ENCODE results near the gene DROSHA. TPM values are rescaled to one million over a fixed set of nuclear protein-coding genes. Genes with fewer than 3 reads are reported as not detected.

Gene DROSHA
- polyA plus RNA-seq, 3 donors: 2.2 to 12.6 (median 7.6) TPM

- H3K9me3 Mint-ChIP-seq: peaks cover 0 to 3% (median 0%) of the 10 kb centered on the region in 7 donors
- Histone ChIP-seq H3K4me2 (replicated peaks; ENCODE audit: extremely low read depth, low read length, poor library complexity, severe bottlenecking) (no peak overlapping the region), H4K20me1 (ENCODE audit: insufficient read depth, low read length) (no peaks in the 10 kb centered on the region), H3K27ac (ENCODE audit: low read depth in 1 of 2, low read length in 2 of 2) (no peak overlapping the region), H3K27me3 (ENCODE audit: control insufficient read depth in 2 of 2, insufficient read depth in 2 of 2, low read length in 2 of 2) (no peaks in the 10 kb centered on the region), H3K36me3 (replicated peaks in 1 of 2; ENCODE audit: control insufficient read depth in 1 of 2, insufficient read depth in 2 of 2, low read length in 2 of 2) (peaks cover 54 to 71% of the 10 kb centered on the region in 2 donors), H3K79me2 (ENCODE audit: insufficient read depth, low read length) (no peaks in the 10 kb centered on the region), H3K4me3 (replicated peaks in 1 of 3; ENCODE audit: low read depth in 2 of 3, low read length in 3 of 3) (no peak overlapping the region), H3K9ac (ENCODE audit: insufficient read depth, low read length, poor library complexity, severe bottlenecking) (no peak overlapping the region), H2AFZ (ENCODE audit: insufficient read depth, low read depth, low read length, poor library complexity, severe bottlenecking) (no peak overlapping the region), H3K9me3 (replicated peaks in 1 of 2; ENCODE audit: control insufficient read depth in 1 of 2, insufficient read depth in 1 of 2, low read length in 2 of 2) (no peaks in the 10 kb centered on the region), H3K4me1 (ENCODE audit: control insufficient read depth in 1 of 2, insufficient read depth in 2 of 2, low read length in 2 of 2) (no peaks in the 10 kb centered on the region)
- peaks cover 0 to 1% (median 0%) of the 10 kb centered on the region in 3 donors for H3K27me3 Mint-ChIP-seq (ENCODE audit: low read depth in 3 of 3)
- peaks cover 59 to 77% of the 10 kb centered on the region in 2 donors for H3K36me3 Mint-ChIP-seq
- intact Hi-C loops (cut with micrococcal nuclease): no loop called here
- no CpG with 5 or more reads among the region's 1 CpG for WGBS (ENCODE audit: insufficient coverage)
- no peak overlapping the region for H3K27ac Mint-ChIP-seq
- no peak for DNase-seq
- no peaks in the 10 kb centered on the region for H3K4me1 Mint-ChIP-seq
- H3K4me3 Mint-ChIP-seq: no peak overlapping the region
- no peak for TF ChIP-seq CTCF (IDR thresholded peaks at IDR 0.05)
Measured at GRCh38 chr5:31554552-31554951, 22.7 kb upstream of the DROSHA start.

- no peak overlapping the region for H3K4me3 ChIP-seq (replicated peaks in 1 of 3; ENCODE audit: low read depth in 2 of 3, low read length in 3 of 3)
- H3K27me3 ChIP-seq (ENCODE audit: control insufficient read depth in 2 of 2, insufficient read depth in 2 of 2, low read length in 2 of 2): no peaks in the 10 kb centered on the region
- no peak overlapping the region for H3K4me2 ChIP-seq (replicated peaks; ENCODE audit: extremely low read depth, low read length, poor library complexity, severe bottlenecking)
- peak overlapping the region in 2 of 7 donors; percentile 47 to 71 for H3K27ac Mint-ChIP-seq
- no peaks in the 10 kb centered on the region for H3K4me1 ChIP-seq (ENCODE audit: control insufficient read depth in 1 of 2, insufficient read depth in 2 of 2, low read length in 2 of 2)
- H3K27me3 Mint-ChIP-seq (ENCODE audit: low read depth in 3 of 3): peaks cover 0 to 1% (median 0%) of the 10 kb centered on the region in 3 donors
- intact Hi-C loops (cut with micrococcal nuclease): no loop called here
- H4K20me1 ChIP-seq (ENCODE audit: insufficient read depth, low read length): no peaks in the 10 kb centered on the region
- no peak overlapping the region for H2AFZ ChIP-seq (ENCODE audit: insufficient read depth, low read depth, low read length, poor library complexity, severe bottlenecking)
- no peak overlapping the region for H3K9ac ChIP-seq (ENCODE audit: insufficient read depth, low read length, poor library complexity, severe bottlenecking)
- H3K27ac ChIP-seq (ENCODE audit: low read depth in 1 of 2, low read length in 2 of 2): no peak overlapping the region
- H3K9me3 Mint-ChIP-seq: peaks cover 0 to 3% (median 0%) of the 10 kb centered on the region in 7 donors
- H3K79me2 ChIP-seq (ENCODE audit: insufficient read depth, low read length): no peaks in the 10 kb centered on the region
- DNase-seq: no peak
- H3K36me3 ChIP-seq (replicated peaks in 1 of 2; ENCODE audit: control insufficient read depth in 1 of 2, insufficient read depth in 2 of 2, low read length in 2 of 2): peaks cover 56 to 77% of the 10 kb centered on the region in 2 donors
- TF ChIP-seq CTCF (IDR thresholded peaks at IDR 0.05): no peak
- H3K9me3 ChIP-seq (replicated peaks in 1 of 2; ENCODE audit: control insufficient read depth in 1 of 2, insufficient read depth in 1 of 2, low read length in 2 of 2): no peaks in the 10 kb centered on the region
- H3K36me3 Mint-ChIP-seq: peaks cover 64 to 81% of the 10 kb centered on the region in 2 donors
- H3K4me1 Mint-ChIP-seq: no peaks in the 10 kb centered on the region
- no peak overlapping the region for H3K4me3 Mint-ChIP-seq
Measured at GRCh38 chr5:31553863-31554262, 22.0 kb upstream of the DROSHA start.
